Skeletal muscle satellite cell (primary cell): ENCODE results near the gene PCYT1B.
"Not testable (repeated sequence)": the region's sequence is repeated elsewhere in the genome, so short reads cannot be mapped to it uniquely, and the experiment has no call there.

Experiments used
- H3K27me3 ChIP-seq: 2 replicates; pipeline ENCODE4 v1.7.0; 2013; ENCODE audit warnings: low read length; ENCODE audit not compliant: control insufficient read depth, insufficient read depth
- H3K36me3 ChIP-seq: 2 replicates; pipeline ENCODE4 v1.7.0; 2013; ENCODE audit warnings: mild to moderate bottlenecking, control low read depth, low read length; ENCODE audit not compliant: insufficient read depth
- H3K4me1 ChIP-seq: 2 replicates; pipeline ENCODE4 v1.7.0; 2013; ENCODE audit warnings: low read length; ENCODE audit not compliant: control insufficient read depth, insufficient read depth
- H3K4me2 ChIP-seq: 2 replicates; pipeline ENCODE4 v1.7.0; 2013; ENCODE audit warnings: mild to moderate bottlenecking, low read length
- H3K4me3 ChIP-seq: 2 replicates; pipeline ENCODE4 v1.7.0; 2013; ENCODE audit warnings: low read length
- H3K9ac ChIP-seq: 2 replicates; pipeline ENCODE4 v1.7.0; 2013; ENCODE audit warnings: mild to moderate bottlenecking, low read depth, low read length, moderate library complexity
- H3K9me3 ChIP-seq: replicated peaks from 2 replicates; pipeline ENCODE4 v1.7.0; 2013; ENCODE audit warnings: mild to moderate bottlenecking, control low read depth, low read length

The PCYT1B gene

GRCh38 chrX:24662352-24662751, 15.2 kb upstream of the PCYT1B start:
- Histone ChIP-seq H3K27me3 (no peaks in the 10 kb centered on the region), H3K4me2 (no peak overlapping the region), H3K4me1 (no peaks in the 10 kb centered on the region), H3K9me3 (no peaks in the 10 kb centered on the region), H3K4me3 (no peak overlapping the region), H3K36me3 (no peaks in the 10 kb centered on the region), H3K9ac (no peak overlapping the region)

GRCh38 chrX:24661292-24661691, 14.1 kb upstream of the PCYT1B start:
- Histone ChIP-seq H3K9ac (no peak overlapping the region), H3K9me3 (no peaks in the 10 kb centered on the region), H3K4me1 (no peaks in the 10 kb centered on the region), H3K4me3 (no peak overlapping the region), H3K27me3 (no peaks in the 10 kb centered on the region), H3K36me3 (no peaks in the 10 kb centered on the region), H3K4me2 (no peak overlapping the region)

- H3K4me1 ChIP-seq, result no peaks in the 10 kb centered on the region
These were observed 12.5 kb upstream of the PCYT1B start for GRCh38 chrX:24659646-24660045.

GRCh38 chrX:24659106-24659505, 12.0 kb upstream of the PCYT1B start:
- H3K9ac ChIP-seq, result no peak overlapping the region
- H3K9me3 ChIP-seq, result no peaks in the 10 kb centered on the region
- H3K36me3 ChIP-seq, result no peaks in the 10 kb centered on the region

More at GRCh38 chrX:24659646-24660045, 12.5 kb upstream of the PCYT1B start:
- no peak overlapping the region for H3K4me3 ChIP-seq
- H3K9ac ChIP-seq, result no peak overlapping the region
- H3K4me2 ChIP-seq, result no peak overlapping the region
- H3K9me3 ChIP-seq, result no peaks in the 10 kb centered on the region
- H3K27me3 ChIP-seq, result no peaks in the 10 kb centered on the region
- H3K36me3 ChIP-seq, result no peaks in the 10 kb centered on the region

GRCh38 chrX:24658421-24658820, 11.3 kb upstream of the PCYT1B start:
- Histone ChIP-seq H3K4me1 (no peaks in the 10 kb centered on the region), H3K36me3 (no peaks in the 10 kb centered on the region), H3K27me3 (no peaks in the 10 kb centered on the region), H3K9ac (no peak overlapping the region), H3K4me3 (no peak overlapping the region), H3K4me2 (no peak overlapping the region), H3K9me3 (no peaks in the 10 kb centered on the region)

More at GRCh38 chrX:24659106-24659505, 12.0 kb upstream of the PCYT1B start:
- no peaks in the 10 kb centered on the region for H3K4me1 ChIP-seq
- H3K4me2 ChIP-seq, result no peak overlapping the region
- no peak overlapping the region for H3K4me3 ChIP-seq
- H3K27me3 ChIP-seq, result no peaks in the 10 kb centered on the region

GRCh38 chrX:24657671-24658386, 10.7 kb upstream of the PCYT1B start:
- no peaks in the 10 kb centered on the region for H3K36me3 ChIP-seq
- no peak overlapping the region for H3K4me2 ChIP-seq

GRCh38 chrX:24655679-24656078, 8.5 kb upstream of the PCYT1B start:
- H3K9me3 ChIP-seq, H3K4me1 ChIP-seq, H3K4me2 ChIP-seq, H3K9ac ChIP-seq, H3K36me3 ChIP-seq, H3K4me3 ChIP-seq, H3K27me3 ChIP-seq: not testable (repeated sequence)

More at GRCh38 chrX:24657671-24658386, 10.7 kb upstream of the PCYT1B start:
- Histone ChIP-seq H3K4me1 (no peaks in the 10 kb centered on the region), H3K9ac (no peak overlapping the region), H3K27me3 (no peaks in the 10 kb centered on the region), H3K9me3 (no peaks in the 10 kb centered on the region), H3K4me3 (no peak overlapping the region)

GRCh38 chrX:24651783-24652182, 4.6 kb upstream of the PCYT1B start:
- no peak overlapping the region for H3K4me3 ChIP-seq
- H3K9me3 ChIP-seq, result no peaks in the 10 kb centered on the region
- no peaks in the 10 kb centered on the region for H3K36me3 ChIP-seq
- H3K27me3 ChIP-seq, result no peaks in the 10 kb centered on the region
- H3K4me1 ChIP-seq, result no peaks in the 10 kb centered on the region
- H3K9ac ChIP-seq, result no peak overlapping the region
- no peak overlapping the region for H3K4me2 ChIP-seq

- Histone ChIP-seq H3K36me3 (no peaks in the 10 kb centered on the region), H3K9ac (no peak overlapping the region), H3K27me3 (peaks cover 4% of the 10 kb centered on the region), H3K4me1 (no peaks in the 10 kb centered on the region), H3K4me2 (no peak overlapping the region), H3K4me3 (no peak overlapping the region), H3K9me3 (no peaks in the 10 kb centered on the region)
These were observed 1.3 kb upstream of the PCYT1B start for GRCh38 chrX:24648495-24648894.

- Histone ChIP-seq H3K9ac (no peak overlapping the region), H3K36me3 (no peaks in the 10 kb centered on the region), H3K4me3 (peak overlapping the region; percentile 62), H3K27me3 (peaks cover 12% of the 10 kb centered on the region), H3K4me2 (peak overlapping the region; percentile 77), H3K9me3 (no peaks in the 10 kb centered on the region), H3K4me1 (no peaks in the 10 kb centered on the region)
These were observed 383 bp downstream of the PCYT1B start for GRCh38 chrX:24646745-24647182.

GRCh38 chrX:24646006-24646405, 1.1 kb downstream of the PCYT1B start:
- H3K4me2 ChIP-seq, result no peak overlapping the region
- H3K27me3 ChIP-seq, result peaks cover 12% of the 10 kb centered on the region
- H3K4me1 ChIP-seq, result no peaks in the 10 kb centered on the region
- H3K36me3 ChIP-seq, result no peaks in the 10 kb centered on the region
- no peak overlapping the region for H3K9ac ChIP-seq
- H3K4me3 ChIP-seq, result no peak overlapping the region
- no peaks in the 10 kb centered on the region for H3K9me3 ChIP-seq

GRCh38 chrX:24643116-24643515, 4.0 kb downstream of the PCYT1B start:
- Histone ChIP-seq H3K4me2 (no peak overlapping the region), H3K4me1 (no peaks in the 10 kb centered on the region), H3K27me3 (peaks cover 12% of the 10 kb centered on the region), H3K9ac (no peak overlapping the region), H3K4me3 (no peak overlapping the region), H3K36me3 (no peaks in the 10 kb centered on the region), H3K9me3 (no peaks in the 10 kb centered on the region)
